Measurements from ENCODE around the gene ENTPD3. TPM values are rescaled to one million over a fixed set of nuclear protein-coding genes. Genes with fewer than 3 reads are reported as not detected.
"Not testable (repeated sequence)": the region's sequence is repeated elsewhere in the genome, so short reads cannot be mapped to it uniquely, and the experiment has no call there.

Gene ENTPD3
- total RNA-seq, 2 experiments from 2014 or later: not detected

DNA sequence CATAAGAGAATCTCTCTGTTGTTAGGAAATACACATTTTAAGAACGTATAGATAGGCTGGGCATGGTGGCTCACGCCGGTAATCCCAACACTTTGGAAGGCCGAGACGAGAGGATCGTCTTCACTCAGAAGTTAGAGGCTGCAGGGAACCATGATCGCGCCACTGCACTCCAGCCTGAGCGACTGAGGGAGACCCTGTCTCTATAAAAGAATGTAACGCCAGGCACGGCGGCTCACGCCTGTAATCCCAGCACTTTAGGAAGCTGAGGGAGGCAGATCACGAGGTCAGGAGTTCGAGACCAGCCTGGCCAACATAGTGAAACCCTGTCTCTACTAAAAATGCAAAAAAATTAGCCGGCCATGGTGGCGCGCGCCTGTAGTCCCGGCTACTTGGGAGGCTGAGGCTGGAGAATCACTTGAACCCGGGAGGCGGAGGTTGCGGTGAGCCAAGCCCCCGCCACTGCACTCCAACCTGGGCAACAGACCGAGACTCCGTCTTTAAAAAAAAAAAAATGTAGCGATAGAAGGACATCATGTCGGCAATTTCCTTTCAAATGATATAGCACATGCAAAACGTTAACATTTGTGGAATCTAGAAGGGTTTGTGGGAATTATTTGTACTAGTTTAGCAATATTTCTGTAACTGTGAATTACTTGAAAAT, 69.4 kb downstream of the ENTPD3 start:
- Mint-ChIP-seq H3K9me3 (no peaks in the 10 kb centered on the region), H3K36me3 (ENCODE audit: low read depth) (peaks cover 29% of the 10 kb centered on the region), H3K27ac (peak overlapping the region; percentile 92), H3K27me3 (no peaks in the 10 kb centered on the region), H3K4me3 (peak overlapping the region; percentile 83), H3K4me1 (peaks cover 68% of the 10 kb centered on the region)
- POLR2A ChIA-PET: interaction anchor here (0.6 kb wide), 2 partner anchors 10 to 12 kb away, joined by 4 read pairs; no protein-coding TSS in a partner anchor
- DNase-seq: no peak
- CTCF ChIA-PET: no interaction called here

DNA sequence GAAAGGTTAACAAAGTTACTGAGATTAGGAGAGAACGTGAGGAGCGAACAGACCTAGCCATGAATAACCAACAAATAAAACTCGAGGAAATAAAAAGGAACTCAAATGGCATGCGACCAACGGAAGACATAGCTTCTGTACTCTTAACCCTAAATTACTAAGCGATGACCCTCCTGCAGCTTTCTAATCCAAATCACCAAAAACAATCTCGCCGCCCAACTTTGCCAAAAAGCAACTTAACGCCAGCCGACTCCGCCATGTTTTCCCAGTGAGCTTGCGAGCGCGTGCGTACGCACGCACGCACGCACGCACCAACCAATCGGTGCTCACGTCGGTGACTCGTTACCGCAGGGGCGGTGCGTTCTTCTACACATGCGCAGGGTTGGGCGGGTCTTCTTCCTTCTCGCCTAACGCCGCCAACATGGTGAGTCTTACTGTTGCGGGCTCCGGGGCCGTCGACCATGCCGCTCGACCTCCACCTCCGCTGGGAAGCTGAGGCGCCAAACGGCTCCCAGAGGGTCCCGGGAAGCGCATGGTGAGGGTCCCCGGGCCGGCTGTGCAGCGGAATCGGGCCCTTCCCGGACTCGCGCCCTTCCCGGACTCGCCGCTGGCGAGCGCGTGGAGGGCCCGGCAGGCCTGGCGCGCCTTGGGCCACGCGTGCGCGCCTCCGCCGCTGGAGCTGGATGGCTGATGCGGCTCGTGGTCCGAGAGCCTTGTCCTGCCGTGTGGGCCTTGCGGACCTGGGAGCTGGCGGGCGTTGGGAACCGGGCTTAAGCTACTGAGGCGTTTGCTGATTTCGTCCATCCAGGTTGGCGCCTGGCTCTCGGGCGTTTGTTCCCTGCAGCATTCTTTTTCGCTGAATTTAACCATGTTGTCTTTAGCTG, 70.2 kb downstream of the ENTPD3 start, which contains the start of gene RPL14:
Gene RPL14 (plus strand): TSS at position 400 of the 884 bp plus-strand sequence. CDS start 133 bp downstream, at position 533.
- ChIA-PET POLR2A (interaction anchor here (0.6 kb wide), 2 partner anchors 9 to 11 kb away, joined by 4 read pairs; no protein-coding TSS in a partner anchor), CTCF (no interaction called here)
- peaks cover 34% of the 10 kb centered on the region for H3K36me3 Mint-ChIP-seq (ENCODE audit: low read depth)
- no peaks in the 10 kb centered on the region for H3K27me3 Mint-ChIP-seq
- DNase-seq: peak; percentile 96
- H3K27ac Mint-ChIP-seq: peak within 1 kb of the TSS; percentile 92
- no peaks in the 10 kb centered on the region for H3K9me3 Mint-ChIP-seq
- H3K4me3 Mint-ChIP-seq: peak within 1 kb of the TSS; percentile 83
- peaks cover 66% of the 10 kb centered on the region for H3K4me1 Mint-ChIP-seq

DNA sequence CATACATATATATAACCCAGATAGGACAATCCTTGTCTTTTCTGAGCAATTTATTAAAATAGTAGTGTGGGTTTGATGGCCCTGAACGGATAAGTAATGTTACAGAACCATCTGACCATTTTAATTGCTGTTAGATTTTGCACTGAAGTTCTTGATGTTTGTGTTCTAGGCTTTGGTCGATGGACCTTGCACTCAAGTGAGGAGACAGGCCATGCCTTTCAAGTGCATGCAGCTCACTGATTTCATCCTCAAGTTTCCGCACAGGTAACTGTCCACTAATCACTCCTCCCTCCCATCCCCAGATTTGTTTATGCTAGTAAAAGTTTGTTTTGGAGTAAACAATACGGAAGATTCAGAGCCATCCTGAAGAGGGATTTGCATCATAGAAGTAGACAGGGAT, 71.5 kb downstream of the ENTPD3 start:
- H3K4me3 Mint-ChIP-seq: peak overlapping the region; percentile 83
- H3K4me1 Mint-ChIP-seq: peaks cover 66% of the 10 kb centered on the region
- peaks cover 45% of the 10 kb centered on the region for H3K36me3 Mint-ChIP-seq (ENCODE audit: low read depth)
- H3K27ac Mint-ChIP-seq: peak overlapping the region; percentile 85
- H3K9me3 Mint-ChIP-seq: no peaks in the 10 kb centered on the region
- no peak for DNase-seq
- H3K27me3 Mint-ChIP-seq: no peaks in the 10 kb centered on the region
- CTCF ChIA-PET: interaction anchor here (1.4 kb wide), 2 partner anchors 17 to 149 kb away, joined by 3 to 4 read pairs; no protein-coding TSS in a partner anchor
- POLR2A ChIA-PET: interaction anchor here (0.6 kb wide), 1 partner anchor 79 kb away, joined by 3 read pairs; no protein-coding TSS in a partner anchor

DNA sequence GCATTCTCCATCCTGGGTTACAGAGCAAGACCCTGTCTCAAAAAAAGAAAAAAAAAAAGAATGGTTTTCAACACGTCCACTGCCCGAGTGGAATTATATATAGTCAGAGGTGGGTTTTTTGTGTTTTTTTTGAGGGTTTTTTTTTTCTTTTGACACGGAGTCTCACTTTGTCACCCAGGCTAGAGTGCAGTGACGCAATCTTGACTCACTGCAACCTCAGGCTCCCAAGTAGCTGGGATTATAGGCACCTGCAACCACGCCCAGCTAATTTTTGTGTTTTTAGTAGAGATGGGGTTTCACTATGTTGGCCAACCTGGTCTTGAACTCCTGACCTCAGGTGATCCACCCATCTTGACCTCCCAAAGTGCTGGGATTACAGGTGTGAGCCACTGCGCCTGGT, 73.5 kb downstream of the ENTPD3 start:
- H3K27me3 Mint-ChIP-seq, POLR2A ChIA-PET, CTCF ChIA-PET, H3K9me3 Mint-ChIP-seq, DNase-seq, H3K27ac Mint-ChIP-seq, H3K4me3 Mint-ChIP-seq: not testable (repeated sequence)
- peaks cover 63% of the 10 kb centered on the region for H3K36me3 Mint-ChIP-seq (ENCODE audit: low read depth)
- H3K4me1 Mint-ChIP-seq: peaks cover 71% of the 10 kb centered on the region

DNA sequence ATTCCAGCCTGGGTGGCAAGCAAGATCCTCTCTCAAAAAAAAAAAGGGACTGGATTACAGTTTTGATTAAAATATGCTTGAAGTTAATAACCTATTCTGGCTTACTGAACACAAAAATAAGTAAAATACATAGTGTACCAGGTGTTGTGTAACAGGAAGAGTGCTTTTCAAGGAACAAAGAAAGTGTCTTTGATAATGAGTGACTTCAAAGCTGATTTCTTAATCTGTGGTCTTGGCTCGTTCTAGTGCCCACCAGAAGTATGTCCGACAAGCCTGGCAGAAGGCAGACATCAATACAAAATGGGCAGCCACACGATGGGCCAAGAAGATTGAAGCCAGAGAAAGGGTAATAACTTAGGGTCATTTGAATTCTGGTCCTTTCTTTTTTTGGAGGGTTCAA, 74.2 kb downstream of the ENTPD3 start:
- ChIA-PET CTCF (interaction anchor here (1.2 kb wide), 1 partner anchor 21 kb away, joined by 3 read pairs; no protein-coding TSS in a partner anchor), POLR2A (no interaction called here)
- Mint-ChIP-seq H3K4me3 (no peak overlapping the region), H3K36me3 (ENCODE audit: low read depth) (peaks cover 67% of the 10 kb centered on the region), H3K4me1 (peaks cover 69% of the 10 kb centered on the region), H3K27me3 (no peaks in the 10 kb centered on the region), H3K27ac (no peak overlapping the region), H3K9me3 (no peaks in the 10 kb centered on the region)
- DNase-seq: no peak

DNA sequence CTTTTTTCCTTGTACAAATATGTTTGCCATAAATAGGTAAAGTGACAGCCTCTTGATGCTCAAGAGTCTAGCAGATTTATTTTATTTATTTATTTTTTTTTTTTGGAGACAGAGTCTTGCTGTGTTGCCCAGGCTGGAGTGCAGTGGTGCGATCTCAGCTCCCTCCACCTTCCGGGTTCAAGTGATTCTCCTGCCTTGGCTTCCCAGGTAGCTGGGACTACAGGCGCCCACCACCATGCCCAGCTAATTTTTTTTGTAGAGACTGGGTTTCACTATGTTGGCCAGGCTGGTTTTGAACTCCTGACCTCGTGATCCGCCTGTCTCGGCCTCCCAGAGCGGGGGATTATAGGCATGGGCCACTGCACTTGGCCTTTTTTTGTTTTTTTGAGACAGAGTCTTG, 75.9 kb downstream of the ENTPD3 start:
- H3K4me3 Mint-ChIP-seq, H3K27ac Mint-ChIP-seq, POLR2A ChIA-PET, H3K9me3 Mint-ChIP-seq, H3K27me3 Mint-ChIP-seq, DNase-seq: not testable (repeated sequence)
- Mint-ChIP-seq H3K36me3 (ENCODE audit: low read depth) (peaks cover 71% of the 10 kb centered on the region), H3K4me1 (peaks cover 66% of the 10 kb centered on the region)
- CTCF ChIA-PET: interaction anchor here (1.7 kb wide), 1 partner anchor 31 kb away, joined by 5 read pairs; no protein-coding TSS in a partner anchor

DNA sequence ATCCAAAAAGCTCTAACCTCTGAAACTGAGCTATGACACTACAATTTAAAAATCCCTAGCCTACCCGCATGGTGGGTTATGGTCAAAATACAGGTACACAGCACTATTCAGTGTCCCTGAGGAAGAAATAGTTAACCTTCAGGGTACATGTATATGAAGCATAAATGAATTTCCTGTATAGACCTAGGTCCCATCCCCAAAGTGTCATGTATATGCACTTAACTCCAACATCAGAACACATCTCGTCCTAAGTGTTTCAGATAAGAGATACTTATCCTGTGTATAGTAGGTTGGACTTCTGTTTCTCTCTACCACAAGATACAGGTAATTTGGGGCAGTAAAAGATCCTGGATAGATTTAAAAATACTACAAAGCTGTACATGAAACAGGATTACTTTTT, 76.6 kb downstream of the ENTPD3 start:
- ChIA-PET POLR2A (no interaction called here), CTCF (interaction anchor here (1.4 to 1.7 kb wide), 2 partner anchors 10 to 30 kb away, joined by 3 to 5 read pairs; no protein-coding TSS in a partner anchor)
- Mint-ChIP-seq H3K4me3 (no peak overlapping the region), H3K4me1 (peaks cover 59% of the 10 kb centered on the region), H3K9me3 (no peaks in the 10 kb centered on the region), H3K27me3 (no peaks in the 10 kb centered on the region), H3K36me3 (ENCODE audit: low read depth) (peaks cover 68% of the 10 kb centered on the region), H3K27ac (peak overlapping the region; percentile 57)
- DNase-seq: no peak

DNA sequence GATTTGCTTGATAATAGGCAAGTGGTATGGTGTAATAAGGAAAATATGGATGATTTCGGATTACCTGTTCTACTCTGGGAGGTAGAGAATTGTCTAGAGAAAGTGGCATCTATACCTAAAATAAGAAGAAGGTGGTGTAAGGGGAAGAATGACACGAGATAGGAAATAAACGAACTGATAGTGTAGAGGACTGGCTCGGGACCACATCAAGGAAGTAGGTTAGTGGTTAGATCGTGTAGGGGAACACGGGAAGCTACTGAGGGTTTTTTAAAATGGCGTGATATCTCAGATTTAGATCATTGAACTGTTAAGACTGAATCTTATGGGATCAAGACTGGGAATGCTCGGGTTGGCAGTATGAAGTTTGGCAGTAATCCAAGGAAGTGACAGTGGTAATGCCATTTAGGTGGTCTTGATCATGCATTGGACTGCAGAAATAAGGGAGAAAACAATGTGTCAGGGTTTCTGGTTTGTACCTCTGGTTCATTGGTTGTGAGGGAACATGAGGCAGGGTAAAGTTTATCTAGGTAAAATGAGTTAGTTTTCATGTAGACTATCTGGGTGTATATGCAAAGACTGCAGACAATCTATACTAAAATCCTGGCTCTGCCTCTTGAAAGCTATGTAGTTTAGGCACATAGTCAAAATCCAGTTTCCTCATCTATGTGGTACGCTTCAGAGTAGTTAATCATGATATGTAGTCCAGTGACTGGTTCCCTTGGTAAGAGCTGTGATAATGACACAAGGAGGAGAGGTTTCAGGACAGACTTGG, 77.5 kb downstream of the ENTPD3 start:
- ChIA-PET POLR2A (no interaction called here), CTCF (interaction anchor here (0.6 to 1.7 kb wide), 3 partner anchors 10 to 19 kb away, joined by 3 to 10 read pairs (median 4); no protein-coding TSS in a partner anchor)
- peak; percentile 66 for DNase-seq
- Mint-ChIP-seq H3K27ac (peak overlapping the region; percentile 65), H3K27me3 (no peaks in the 10 kb centered on the region), H3K36me3 (ENCODE audit: low read depth) (peaks cover 60% of the 10 kb centered on the region), H3K9me3 (no peaks in the 10 kb centered on the region), H3K4me3 (peak overlapping the region; percentile 4), H3K4me1 (peaks cover 50% of the 10 kb centered on the region)

DNA sequence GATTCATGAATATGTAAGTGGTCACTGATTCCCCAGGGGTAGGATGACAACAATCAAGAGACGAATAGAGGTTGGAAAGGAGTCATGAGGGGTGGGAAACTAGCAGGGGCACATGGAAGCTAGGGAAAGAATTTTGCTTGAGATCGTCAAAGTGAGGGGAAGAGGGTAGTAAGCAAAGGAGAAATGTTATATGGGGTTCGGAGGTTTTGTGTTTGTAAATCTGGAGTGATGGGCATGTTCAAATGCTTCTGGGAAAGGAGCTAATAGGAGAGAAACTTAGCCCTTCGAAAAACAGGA, 78.1 kb downstream of the ENTPD3 start:
- no peak overlapping the region for H3K27ac Mint-ChIP-seq
- no peaks in the 10 kb centered on the region for H3K27me3 Mint-ChIP-seq
- peaks cover 60% of the 10 kb centered on the region for H3K36me3 Mint-ChIP-seq (ENCODE audit: low read depth)
- ChIA-PET POLR2A (no interaction called here), CTCF (interaction anchor here (1.3 to 1.7 kb wide), 2 partner anchors 13 to 18 kb away, joined by 3 to 10 read pairs; no protein-coding TSS in a partner anchor)
- no peak for DNase-seq
- peaks cover 48% of the 10 kb centered on the region for H3K4me1 Mint-ChIP-seq
- H3K9me3 Mint-ChIP-seq: no peaks in the 10 kb centered on the region
- no peak overlapping the region for H3K4me3 Mint-ChIP-seq

DNA sequence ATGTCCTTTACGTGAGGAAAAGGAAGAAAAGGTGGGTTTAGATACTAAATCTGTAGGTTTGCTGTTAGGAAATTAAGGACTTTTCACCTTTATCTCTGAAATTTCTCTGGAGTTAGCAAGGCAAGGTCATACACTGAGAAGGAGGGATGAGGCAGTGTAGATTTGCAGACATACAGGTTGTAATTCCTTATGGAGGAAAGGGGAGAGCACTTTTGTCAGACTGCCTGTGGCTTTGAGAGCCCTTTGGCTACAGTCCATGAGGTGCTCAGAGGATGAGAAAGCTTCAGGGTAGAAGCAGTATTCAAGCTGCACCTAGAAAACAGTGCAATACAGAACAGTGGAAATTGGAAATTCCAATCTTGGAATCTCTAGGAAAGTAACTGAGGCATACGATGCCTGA, 78.5 kb downstream of the ENTPD3 start:
- no peak overlapping the region for H3K27ac Mint-ChIP-seq
- CTCF ChIA-PET: interaction anchor here (1.3 to 1.7 kb wide), 2 partner anchors 13 to 18 kb away, joined by 3 to 10 read pairs; no protein-coding TSS in a partner anchor

DNA sequence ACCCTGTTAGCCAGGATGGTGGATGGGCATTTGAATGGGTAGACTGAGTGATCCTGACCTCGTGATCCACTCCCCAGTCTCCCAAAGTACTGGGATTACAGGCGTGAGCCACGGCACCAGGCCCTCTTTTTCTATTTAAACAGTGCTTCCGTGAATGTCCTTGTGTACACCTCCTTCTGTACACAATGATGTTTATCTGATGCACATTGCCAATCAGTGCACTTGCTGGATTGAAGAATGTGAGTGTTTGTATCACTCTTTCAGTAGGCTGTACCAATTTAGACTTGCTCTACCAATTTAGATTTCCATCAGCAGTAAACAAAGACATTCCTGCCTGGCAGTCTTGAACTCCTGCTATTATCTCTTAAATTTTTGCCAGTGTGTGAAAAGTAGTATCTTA, 81.0 kb downstream of the ENTPD3 start:
- H3K4me1 Mint-ChIP-seq: peaks cover 30% of the 10 kb centered on the region
- ChIA-PET CTCF (interaction anchor here (1.3 kb wide), 1 partner anchor 38 kb away, joined by 3 read pairs; the partner anchor contains the start of gene ZNF620), POLR2A (no interaction called here)
- peaks cover 39% of the 10 kb centered on the region for H3K36me3 Mint-ChIP-seq (ENCODE audit: low read depth)
- H3K27me3 Mint-ChIP-seq: no peaks in the 10 kb centered on the region
- no peaks in the 10 kb centered on the region for H3K9me3 Mint-ChIP-seq
- no peak overlapping the region for H3K4me3 Mint-ChIP-seq
- DNase-seq: no peak
- no peak overlapping the region for H3K27ac Mint-ChIP-seq

More for the DNA sequence above, 78.5 kb downstream of the ENTPD3 start:
- POLR2A ChIA-PET: no interaction called here
- peaks cover 46% of the 10 kb centered on the region for H3K4me1 Mint-ChIP-seq
- H3K36me3 Mint-ChIP-seq (ENCODE audit: low read depth): peaks cover 56% of the 10 kb centered on the region
- H3K27me3 Mint-ChIP-seq: no peaks in the 10 kb centered on the region
- no peak for DNase-seq
- no peaks in the 10 kb centered on the region for H3K9me3 Mint-ChIP-seq
- no peak overlapping the region for H3K4me3 Mint-ChIP-seq

DNA sequence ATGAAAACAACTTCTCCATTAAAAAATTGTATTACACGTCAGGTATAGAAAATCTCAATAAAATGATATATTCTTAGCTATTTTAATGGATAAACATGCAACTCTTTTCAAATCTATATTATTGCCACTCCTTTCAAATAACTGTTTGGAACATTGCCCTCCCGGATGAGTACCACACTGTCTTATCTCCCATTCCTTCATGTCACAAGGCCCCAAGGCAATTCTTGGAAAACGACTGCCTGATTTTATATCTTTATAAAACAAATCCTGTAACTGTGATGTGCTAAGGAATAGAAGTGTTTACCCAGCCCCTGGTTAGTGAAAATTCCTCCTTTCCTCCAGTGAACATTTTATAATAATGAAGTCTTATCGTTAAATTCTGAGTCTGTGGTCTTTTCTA, 83.7 kb downstream of the ENTPD3 start:
- no peak for DNase-seq
- POLR2A ChIA-PET: no interaction called here
- CTCF ChIA-PET: no interaction called here
- no peaks in the 10 kb centered on the region for H3K9me3 Mint-ChIP-seq
- H3K36me3 Mint-ChIP-seq (ENCODE audit: low read depth): peaks cover 14% of the 10 kb centered on the region
- no peak overlapping the region for H3K27ac Mint-ChIP-seq
- H3K27me3 Mint-ChIP-seq: no peaks in the 10 kb centered on the region
- H3K4me3 Mint-ChIP-seq: no peak overlapping the region
- peaks cover 5% of the 10 kb centered on the region for H3K4me1 Mint-ChIP-seq
